ENCODE results near the gene MAMDC2. TPM values are rescaled to one million over a fixed set of nuclear protein-coding genes. Genes with fewer than 3 reads are reported as not detected.

Gene MAMDC2
- total RNA-seq, 4 donors from 2014 or later: 4.9 to 9.9 (median 8.7) TPM

DNA sequence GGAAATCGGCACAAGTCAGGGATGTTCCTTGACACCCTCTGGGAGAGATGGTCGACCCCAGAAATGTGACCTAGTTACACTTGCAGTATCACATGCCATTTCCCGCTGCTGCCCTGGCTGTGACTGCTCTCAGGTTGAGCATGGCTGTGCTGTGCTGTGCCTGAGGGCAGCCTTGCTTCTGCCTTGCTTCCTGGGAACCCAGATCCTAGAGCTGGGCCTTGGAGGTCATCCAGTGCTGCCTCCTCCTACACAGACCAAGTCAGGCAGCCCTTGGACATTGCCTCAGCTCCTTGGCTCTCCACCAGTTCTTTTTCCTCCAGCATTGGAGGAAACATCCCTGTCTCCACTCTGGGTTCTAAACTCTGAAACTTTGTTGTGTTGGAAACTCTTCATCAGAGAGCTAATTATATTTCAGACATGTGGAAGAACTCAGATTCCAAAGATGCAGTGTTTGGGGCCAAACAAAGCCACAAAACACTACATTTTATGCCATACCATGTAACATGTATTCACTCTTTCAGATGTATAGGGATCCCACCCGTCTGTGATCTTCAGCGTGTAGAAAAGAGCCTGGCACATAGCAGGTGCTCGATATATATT is 6.1 kb downstream of the MAMDC2 start:
- intact Hi-C loops (cut with DNase I; ENCODE audit: low total_unique reads) (loop anchor here (10.0 kb wide), 1 partner anchor 75 kb away; no protein-coding TSS in a partner anchor), in situ Hi-C loops (cut with MboI; ENCODE audit: low sequenced_read_pairs in 4 of 4) (loop anchor here in 1 of 4 donors (25.0 kb wide), 1 partner anchor 113 kb away; no protein-coding TSS in a partner anchor)
- ATAC-seq (peak; percentile 71 to 77), DNase-seq (peak; percentile 70 to 84)
- H3K9me3 ChIP-seq: no peaks in the 10 kb centered on the region
- peak in 1 of 2 donors; percentile 38 for TF ChIP-seq POLR2A (IDR thresholded peaks at IDR 0.05)
- TF ChIP-seq, protein P1, sequence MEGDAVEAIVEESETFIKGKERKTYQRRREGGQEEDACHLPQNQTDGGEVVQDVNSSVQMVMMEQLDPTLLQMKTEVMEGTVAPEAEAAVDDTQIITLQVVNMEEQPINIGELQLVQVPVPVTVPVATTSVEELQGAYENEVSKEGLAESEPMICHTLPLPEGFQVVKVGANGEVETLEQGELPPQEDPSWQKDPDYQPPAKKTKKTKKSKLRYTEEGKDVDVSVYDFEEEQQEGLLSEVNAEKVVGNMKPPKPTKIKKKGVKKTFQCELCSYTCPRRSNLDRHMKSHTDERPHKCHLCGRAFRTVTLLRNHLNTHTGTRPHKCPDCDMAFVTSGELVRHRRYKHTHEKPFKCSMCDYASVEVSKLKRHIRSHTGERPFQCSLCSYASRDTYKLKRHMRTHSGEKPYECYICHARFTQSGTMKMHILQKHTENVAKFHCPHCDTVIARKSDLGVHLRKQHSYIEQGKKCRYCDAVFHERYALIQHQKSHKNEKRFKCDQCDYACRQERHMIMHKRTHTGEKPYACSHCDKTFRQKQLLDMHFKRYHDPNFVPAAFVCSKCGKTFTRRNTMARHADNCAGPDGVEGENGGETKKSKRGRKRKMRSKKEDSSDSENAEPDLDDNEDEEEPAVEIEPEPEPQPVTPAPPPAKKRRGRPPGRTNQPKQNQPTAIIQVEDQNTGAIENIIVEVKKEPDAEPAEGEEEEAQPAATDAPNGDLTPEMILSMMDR (IDR thresholded peaks at IDR 0.05 in 4 of 5, conservative IDR thresholded peaks at IDR 0.05 in 1 of 5): no peak
- no peaks in the 10 kb centered on the region for H3K27me3 ChIP-seq
- peaks cover 19 to 33% of the 10 kb centered on the region in 2 donors for H3K4me1 ChIP-seq
- H3K27ac ChIP-seq: peak overlapping the region; percentile 63 to 75 (median 70)
- H3K36me3 ChIP-seq: no peaks in the 10 kb centered on the region
- H3K4me3 ChIP-seq: no peak overlapping the region

DNA sequence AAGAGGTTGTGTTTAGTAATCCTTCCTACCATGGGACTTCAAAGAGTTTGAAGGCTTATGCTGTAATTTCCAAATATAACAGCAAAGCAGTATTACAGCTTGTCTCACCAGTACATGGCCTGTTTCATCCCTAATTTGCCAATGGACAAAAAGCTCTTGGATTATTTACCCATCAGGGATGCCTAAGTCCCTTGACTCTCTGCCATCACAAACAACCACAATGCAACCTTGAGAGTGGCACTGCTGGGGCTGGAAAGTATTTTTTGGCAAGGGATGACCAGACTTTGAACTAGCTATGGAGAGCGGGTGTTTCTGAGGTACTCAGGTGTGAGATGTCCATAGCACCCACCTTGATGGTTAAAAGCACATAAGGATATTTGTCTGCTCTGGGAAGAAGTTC is 9.1 kb downstream of the MAMDC2 start:
- in situ Hi-C loops (cut with MboI; ENCODE audit: low sequenced_read_pairs in 4 of 4): loop anchor here in 1 of 4 donors (25.0 kb wide), 1 partner anchor 110 kb away; no protein-coding TSS in a partner anchor
- Histone ChIP-seq H3K27me3 (no peaks in the 10 kb centered on the region), H3K27ac (no peak overlapping the region), H3K4me1 (peaks cover 25 to 33% of the 10 kb centered on the region in 2 donors), H3K9me3 (no peaks in the 10 kb centered on the region), H3K4me3 (no peak overlapping the region), H3K36me3 (no peaks in the 10 kb centered on the region)
- TF ChIP-seq, protein P1 (IDR thresholded peaks at IDR 0.05 in 4 of 5, conservative IDR thresholded peaks at IDR 0.05 in 1 of 5): no peak
- TF ChIP-seq POLR2A (IDR thresholded peaks at IDR 0.05): no peak
- intact Hi-C loops (cut with DNase I; ENCODE audit: low total_unique reads): no loop called here
- ATAC-seq (no peak), DNase-seq (no peak)

DNA sequence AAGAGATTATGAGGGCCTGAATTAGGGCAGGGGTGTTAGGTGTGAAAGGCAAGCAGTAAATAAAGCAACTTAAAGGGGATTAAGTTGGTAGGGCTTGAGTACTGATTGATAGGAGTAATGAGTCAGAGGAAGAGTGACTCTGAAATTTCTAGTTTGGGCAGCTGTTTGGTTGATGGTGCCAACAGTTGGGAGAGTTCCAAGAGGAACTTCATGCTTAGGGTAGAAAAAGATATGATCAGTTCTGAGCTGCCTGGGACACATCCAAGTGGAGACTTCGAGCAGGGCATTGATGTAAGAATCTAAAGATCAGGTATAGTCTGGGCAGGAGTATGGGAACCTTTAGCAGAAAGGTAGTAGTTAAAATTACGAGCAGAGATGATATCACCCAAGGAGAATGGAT is 10.2 kb downstream of the MAMDC2 start:
- Histone ChIP-seq H3K27ac (peak overlapping the region in 2 of 4 donors; percentile 18 to 27), H3K4me3 (no peak overlapping the region), H3K9me3 (no peaks in the 10 kb centered on the region), H3K27me3 (no peaks in the 10 kb centered on the region), H3K36me3 (no peaks in the 10 kb centered on the region), H3K4me1 (peaks cover 18 to 29% of the 10 kb centered on the region in 2 donors)
- in situ Hi-C loops (cut with MboI; ENCODE audit: low sequenced_read_pairs in 4 of 4) (loop anchor here in 1 of 4 donors (25.0 kb wide), 1 partner anchor 108 kb away; no protein-coding TSS in a partner anchor), intact Hi-C loops (cut with DNase I; ENCODE audit: low total_unique reads) (no loop called here)
- ATAC-seq (no peak), DNase-seq (no peak)
- TF ChIP-seq POLR2A (IDR thresholded peaks at IDR 0.05): no peak
- TF ChIP-seq, protein P1 (IDR thresholded peaks at IDR 0.05 in 4 of 5, conservative IDR thresholded peaks at IDR 0.05 in 1 of 5): no peak

DNA sequence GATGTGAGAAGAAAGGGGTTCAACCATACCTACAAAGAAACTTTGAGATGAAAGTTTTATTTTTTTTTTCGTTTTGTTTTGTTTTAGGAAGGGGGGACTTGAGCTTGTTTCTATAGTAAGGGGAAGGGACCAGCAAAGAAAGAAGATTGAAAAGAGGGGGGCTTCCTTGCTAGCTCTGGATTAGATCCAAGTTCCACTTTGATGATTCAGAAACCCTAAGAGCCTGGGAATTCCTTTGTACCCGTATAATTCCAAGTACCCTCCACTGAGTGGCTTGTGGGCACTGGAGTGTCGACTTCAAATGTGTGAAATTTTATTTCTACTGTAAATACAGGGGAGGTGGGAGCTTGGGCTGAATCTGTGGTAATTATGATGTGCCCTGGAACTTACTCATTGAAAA is 10.9 kb downstream of the MAMDC2 start:
- in situ Hi-C loops (cut with MboI; ENCODE audit: low sequenced_read_pairs in 4 of 4): loop anchor here in 1 of 4 donors (25.0 kb wide), 1 partner anchor 108 kb away; no protein-coding TSS in a partner anchor
- H3K27ac ChIP-seq: peak overlapping the region in 2 of 4 donors; percentile 20 to 27

More for the DNA sequence above, 10.9 kb downstream of the MAMDC2 start:
- ATAC-seq (no peak), DNase-seq (no peak)
- peaks cover 12 to 22% of the 10 kb centered on the region in 2 donors for H3K4me1 ChIP-seq
- no peak overlapping the region for H3K4me3 ChIP-seq
- H3K36me3 ChIP-seq: no peaks in the 10 kb centered on the region
- H3K9me3 ChIP-seq: no peaks in the 10 kb centered on the region
- intact Hi-C loops (cut with DNase I; ENCODE audit: low total_unique reads): no loop called here
- no peak for TF ChIP-seq POLR2A (IDR thresholded peaks at IDR 0.05)
- TF ChIP-seq, protein P1 (IDR thresholded peaks at IDR 0.05 in 4 of 5, conservative IDR thresholded peaks at IDR 0.05 in 1 of 5): no peak
- H3K27me3 ChIP-seq: no peaks in the 10 kb centered on the region

Data from gastrocnemius medialis (tissue), 4 donors.